Sigmoid colon (tissue), 7 donors: ENCODE results near the gene RNASE13. TPM values are rescaled to one million over a fixed set of nuclear protein-coding genes. Genes with fewer than 3 reads are reported as not detected.
"Not testable (repeated sequence)": the region's sequence is repeated elsewhere in the genome, so short reads cannot be mapped to it uniquely, and the experiment has no call there.

Source experiments
- DNase-seq: peaks from one replicate; pipeline ENCODE4 v3.0.0-alpha.2; 2019
- H3K27ac ChIP-seq, 4 donors: fragments of 200-600 bp; sonication (generic); one replicate each; pipeline ENCODE4 v1.5.1; 2016 to 2019; ENCODE audit warnings: mild to moderate bottlenecking in 1 of 4
- H3K27me3 ChIP-seq, 3 donors: fragments of 200-600 bp; sonication (generic); one replicate each; pipeline ENCODE4 v1.5.1; 2019; ENCODE audit warnings: mild to moderate bottlenecking in 1 of 3
- H3K36me3 ChIP-seq, 4 donors: fragments of 200-600 bp; sonication (generic); one replicate each; pipeline ENCODE4 v1.5.1; 2016 to 2019
- H3K4me1 ChIP-seq, 4 donors: fragments of 200-600 bp; sonication (generic); one replicate each; pipeline ENCODE4 v1.5.1; 2017 to 2019
- H3K4me3 ChIP-seq, 4 donors: fragments of 200-600 bp; sonication (generic); one replicate each; pipeline ENCODE4 v1.5.1; 2017 to 2019; ENCODE audit warnings: mild to moderate bottlenecking in 2 of 4, moderate library complexity in 1 of 4
- H3K9me3 ChIP-seq, 4 donors: fragments of 200-600 bp in 3 of 4; sonication (generic) in 3 of 4; one replicate each; pipeline versions ENCODE4 v1.5.1 to v1.6.1; 2013 to 2019
- EP300 ChIP-seq, 4 donors: sonication (generic); formaldehyde crosslinking; IDR thresholded peaks; one replicate each; pipeline ENCODE4 v1.6.1; 2017; ENCODE audit warnings: antibody characterized with exemption in 4 of 4
- POLR2A ChIP-seq, 2 donors: fragments of 450-650 bp; IDR thresholded peaks; one replicate each; pipeline ENCODE4 v1.6.1; 2016; ENCODE audit warnings: antibody characterized with exemption in 2 of 2, mild to moderate bottlenecking in 2 of 2, moderate library complexity in 2 of 2
- POLR2AphosphoS5 ChIP-seq, 4 donors: sonication (generic); formaldehyde crosslinking; IDR thresholded peaks; one replicate each; pipeline ENCODE4 v1.6.1; 2017; ENCODE audit warnings: antibody characterized with exemption in 4 of 4
- whole genome bisulfite sequencing, 2 donors: extraction: QIAGEN DNeasy Blood & Tissue Kit; methylation state at CpG; one replicate each; pipeline ENCODE4 v1.1.7; 2013; 5-methylcytosine and 5-hydroxymethylcytosine counted together
- intact Hi-C: fragments of 100-400 bp; cut with DNase I; formaldehyde crosslinking; loops from one replicate; pipeline ENCODE4 v1.15.1; 2023
- polyA plus RNA-seq, 3 donors: library from polyadenylated mRNA; stranded (reverse); fragments of 200-250 nt; gene quantifications; one replicate each; pipeline ENCODE4 v1.2.3, GENCODE V29; 2013
- total RNA-seq, 4 donors: library from RNA; depleted of rRNA; stranded (reverse); fragments of >200 nt; gene quantifications; one replicate each; pipeline ENCODE4 v1.1.0, GENCODE V29; 2016
- TF ChIP-seq, protein P1 (sequence below), 4 experiments: fragments of 450-650 bp in 3 of 4; fragments of 200-600 bp in 1 of 4; IDR thresholded peaks; one replicate each; pipeline ENCODE4 v1.5.1; 2016 to 2019; ENCODE audit warnings: antibody characterized with exemption in 4 of 4, mild to moderate bottlenecking in 3 of 4, moderate library complexity in 2 of 4
- donor health status: healthy with polysubstance abuse.
- donor health status: Bipolar disorder and iron deficiency.
- donor health status: healthy.

RNASE13 gene
- total and polyA plus RNA-seq, 7 donors = not detected

- intact Hi-C loops = loop anchor here (5.0 kb wide), 1 partner anchor 72 kb away; no protein-coding TSS in a partner anchor
- no peak for DNase-seq
- H3K4me1 ChIP-seq = peaks cover 0 to 25% (median 16%) of the 10 kb centered on the region in 4 donors
- TF ChIP-seq, protein P1, sequence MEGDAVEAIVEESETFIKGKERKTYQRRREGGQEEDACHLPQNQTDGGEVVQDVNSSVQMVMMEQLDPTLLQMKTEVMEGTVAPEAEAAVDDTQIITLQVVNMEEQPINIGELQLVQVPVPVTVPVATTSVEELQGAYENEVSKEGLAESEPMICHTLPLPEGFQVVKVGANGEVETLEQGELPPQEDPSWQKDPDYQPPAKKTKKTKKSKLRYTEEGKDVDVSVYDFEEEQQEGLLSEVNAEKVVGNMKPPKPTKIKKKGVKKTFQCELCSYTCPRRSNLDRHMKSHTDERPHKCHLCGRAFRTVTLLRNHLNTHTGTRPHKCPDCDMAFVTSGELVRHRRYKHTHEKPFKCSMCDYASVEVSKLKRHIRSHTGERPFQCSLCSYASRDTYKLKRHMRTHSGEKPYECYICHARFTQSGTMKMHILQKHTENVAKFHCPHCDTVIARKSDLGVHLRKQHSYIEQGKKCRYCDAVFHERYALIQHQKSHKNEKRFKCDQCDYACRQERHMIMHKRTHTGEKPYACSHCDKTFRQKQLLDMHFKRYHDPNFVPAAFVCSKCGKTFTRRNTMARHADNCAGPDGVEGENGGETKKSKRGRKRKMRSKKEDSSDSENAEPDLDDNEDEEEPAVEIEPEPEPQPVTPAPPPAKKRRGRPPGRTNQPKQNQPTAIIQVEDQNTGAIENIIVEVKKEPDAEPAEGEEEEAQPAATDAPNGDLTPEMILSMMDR (IDR thresholded peaks at IDR 0.05) = no peak
- no peak for TF ChIP-seq POLR2AphosphoS5 (IDR thresholded peaks at IDR 0.05)
- no peak overlapping the region for H3K27ac ChIP-seq
- WGBS, 2 donors = 23 to 37% methylated on average over 6 of the region's 6 CpGs
- H3K9me3 ChIP-seq = no peaks in the 10 kb centered on the region
- no peaks in the 10 kb centered on the region for H3K27me3 ChIP-seq
- H3K36me3 ChIP-seq = no peaks in the 10 kb centered on the region
- no peak overlapping the region for H3K4me3 ChIP-seq
Measured at GRCh38 chr14:21043974-21044618, 9.5 kb upstream of the RNASE13 start.

DNA sequence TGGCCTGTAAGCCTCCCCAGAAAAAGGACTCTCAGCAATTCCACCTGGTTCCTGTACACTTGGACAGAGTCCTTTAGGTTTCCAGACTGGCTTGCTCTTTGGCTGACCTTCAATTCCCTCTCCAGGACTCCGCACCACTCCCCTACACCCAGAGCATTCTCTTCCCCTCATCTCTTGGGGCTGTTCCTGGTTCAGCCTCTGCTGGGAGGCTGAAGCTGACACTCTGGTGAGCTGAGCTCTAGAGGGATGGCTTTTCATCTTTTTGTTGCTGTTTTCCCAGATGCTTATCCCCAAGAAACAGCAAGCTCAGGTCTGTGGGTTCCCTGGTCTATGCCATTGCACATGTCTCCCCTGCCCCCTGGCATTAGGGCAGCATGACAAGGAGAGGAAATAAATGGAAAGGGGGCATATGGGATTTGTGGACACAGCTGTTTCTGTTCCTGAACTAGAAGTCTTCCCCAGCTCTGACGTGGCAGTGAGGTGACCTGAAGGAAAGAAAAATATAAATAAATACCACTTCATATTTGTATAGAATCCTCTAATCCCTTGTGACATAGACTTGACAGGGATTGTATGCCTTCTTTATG lies 8.9 kb upstream of the RNASE13 start:
- TF ChIP-seq POLR2A (IDR thresholded peaks at IDR 0.05) = no peak
- TF ChIP-seq, protein P1 (IDR thresholded peaks at IDR 0.05) = no peak
- TF ChIP-seq EP300 (IDR thresholded peaks at IDR 0.05) = no peak
- no peak for TF ChIP-seq POLR2AphosphoS5 (IDR thresholded peaks at IDR 0.05)
- Histone ChIP-seq H3K4me3 (no peak overlapping the region), H3K36me3 (no peaks in the 10 kb centered on the region), H3K27me3 (no peaks in the 10 kb centered on the region), H3K4me1 (peaks cover 0 to 31% (median 21%) of the 10 kb centered on the region in 4 donors), H3K27ac (no peak overlapping the region), H3K9me3 (no peaks in the 10 kb centered on the region)
- 38 to 56% methylated on average over 2 of the region's 2 CpGs for WGBS, 2 donors
- DNase-seq = no peak
- intact Hi-C loops = loop anchor here (5.0 kb wide), 1 partner anchor 71 kb away; no protein-coding TSS in a partner anchor

DNA sequence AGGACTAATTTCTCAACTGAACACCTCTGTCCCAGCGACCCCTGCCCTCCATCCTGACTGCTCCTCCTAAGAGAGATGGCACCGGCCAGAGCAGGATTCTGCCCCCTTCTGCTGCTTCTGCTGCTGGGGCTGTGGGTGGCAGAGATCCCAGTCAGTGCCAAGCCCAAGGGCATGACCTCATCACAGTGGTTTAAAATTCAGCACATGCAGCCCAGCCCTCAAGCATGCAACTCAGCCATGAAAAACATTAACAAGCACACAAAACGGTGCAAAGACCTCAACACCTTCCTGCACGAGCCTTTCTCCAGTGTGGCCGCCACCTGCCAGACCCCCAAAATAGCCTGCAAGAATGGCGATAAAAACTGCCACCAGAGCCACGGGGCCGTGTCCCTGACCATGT lies 8.3 kb upstream of the RNASE13 start:
- 57 to 58% methylated on average over 8 of the region's 8 CpGs for WGBS, 2 donors
- Histone ChIP-seq H3K36me3 (no peaks in the 10 kb centered on the region), H3K4me3 (no peak overlapping the region), H3K27me3 (no peaks in the 10 kb centered on the region), H3K27ac (no peak overlapping the region), H3K4me1 (peaks cover 0 to 37% (median 26%) of the 10 kb centered on the region in 4 donors), H3K9me3 (no peaks in the 10 kb centered on the region)
- TF ChIP-seq POLR2AphosphoS5 (IDR thresholded peaks at IDR 0.05) = no peak
- TF ChIP-seq POLR2A (IDR thresholded peaks at IDR 0.05) = no peak
- TF ChIP-seq, protein P1 (IDR thresholded peaks at IDR 0.05) = no peak
- TF ChIP-seq EP300 (IDR thresholded peaks at IDR 0.05) = no peak
- intact Hi-C loops = loop anchor here (5.0 kb wide), 1 partner anchor 71 kb away; no protein-coding TSS in a partner anchor
- DNase-seq = no peak

DNA sequence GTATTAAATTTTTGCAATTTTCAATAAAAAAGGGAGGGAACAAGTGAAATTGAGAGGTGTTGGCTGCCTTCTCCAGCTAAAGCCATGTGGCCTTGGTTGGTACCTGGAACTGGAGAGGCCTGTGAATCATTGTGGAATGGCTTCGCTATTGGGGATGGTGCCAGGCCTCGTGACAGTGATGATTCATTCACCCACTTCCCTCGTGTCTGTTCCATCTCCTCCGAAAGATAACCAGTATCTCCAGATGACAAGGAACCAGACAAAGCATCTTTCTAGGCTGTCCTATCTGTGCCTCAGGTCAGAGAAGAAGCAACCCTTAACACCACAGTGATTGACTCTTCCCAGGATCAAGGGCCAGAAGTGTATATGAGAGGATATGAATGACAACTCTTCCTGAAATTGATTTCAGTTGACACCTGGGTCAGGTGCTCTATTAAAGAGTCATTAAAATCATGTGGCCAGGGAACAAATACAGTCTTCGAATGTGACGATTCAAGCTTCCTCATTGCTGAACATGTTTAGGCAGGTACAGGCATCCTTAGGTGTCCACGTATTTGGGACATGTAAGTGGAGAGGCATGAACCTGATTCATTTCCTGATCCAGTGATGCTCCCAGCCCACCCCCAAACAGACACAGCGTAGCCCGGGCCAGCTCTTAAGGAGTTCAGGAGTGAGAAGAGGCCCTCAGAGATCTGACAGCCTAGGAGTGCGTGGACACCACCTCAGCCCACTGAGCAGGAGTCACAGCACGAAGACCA lies 7.2 kb upstream of the RNASE13 start, which contains the start of gene RNASE7:
RNASE7 (plus strand) TSS at position 687 of the 758 bp plus-strand sequence. CDS start 631 bp downstream, outside the sequence.
- TF ChIP-seq POLR2AphosphoS5 (IDR thresholded peaks at IDR 0.05) (no peak), EP300 (IDR thresholded peaks at IDR 0.05) (no peak), POLR2A (IDR thresholded peaks at IDR 0.05) (no peak)
- TF ChIP-seq, protein P1 (IDR thresholded peaks at IDR 0.05) = no peak
- no peak within 1 kb of the TSS for H3K27ac ChIP-seq
- no peaks in the 10 kb centered on the region for H3K36me3 ChIP-seq
- WGBS, 2 donors = 67 to 79% methylated on average over 11 of the region's 11 CpGs
- no peaks in the 10 kb centered on the region for H3K27me3 ChIP-seq
- no peak for DNase-seq
- no peaks in the 10 kb centered on the region for H3K9me3 ChIP-seq
- H3K4me3 ChIP-seq = no peak within 1 kb of the TSS
- intact Hi-C loops = loop anchor here (2.0 to 5.0 kb wide), 2 partner anchors 70 to 185 kb away; no protein-coding TSS in a partner anchor
- peaks cover 0 to 38% (median 26%) of the 10 kb centered on the region in 4 donors for H3K4me1 ChIP-seq

GRCh38 chr14:21040941-21041340 lies 6.3 kb upstream of the RNASE13 start:
- not testable (repeated sequence) for H3K9me3 ChIP-seq, H3K4me3 ChIP-seq, DNase-seq, H3K36me3 ChIP-seq, H3K27ac ChIP-seq, H3K27me3 ChIP-seq
- intact Hi-C loops = loop anchor here (1.0 to 5.0 kb wide), 3 partner anchors 27 to 184 kb away; no protein-coding TSS in a partner anchor
- H3K4me1 ChIP-seq = peaks cover 0 to 38% (median 26%) of the 10 kb centered on the region in 4 donors
- WGBS, 2 donors = 85 to 87% methylated on average over 3 of the region's 3 CpGs
